ENCODE results near the gene SLIT3.

The SLIT3 gene

GRCh38 chr5:169175733-169176132 is 125.2 kb downstream of the SLIT3 start:
- Histone ChIP-seq H3K4me1 (ENCODE audit: control insufficient read depth, low read length) (no peaks in the 10 kb centered on the region), H3K27ac (ENCODE audit: low read depth, low read length) (no peak overlapping the region), H3K27me3 (ENCODE audit: control insufficient read depth, low read length) (peaks cover 4% of the 10 kb centered on the region; the same call in 1 of the 2 replicates), H4K20me1 (ENCODE audit: control insufficient read depth, insufficient read depth, low read depth, low read length) (no peaks in the 10 kb centered on the region), H3K36me3 (ENCODE audit: control insufficient read depth, low read length) (no peaks in the 10 kb centered on the region), H3K4me3 (ENCODE audit: low read length) (no peak overlapping the region), H3K9me2 (replicated peaks; ENCODE audit: control insufficient read depth, low read length) (no peaks in the 10 kb centered on the region), H3K79me2 (ENCODE audit: control insufficient read depth, low read length) (no peaks in the 10 kb centered on the region), H3K4me2 (ENCODE audit: low read length) (no peak overlapping the region), H3F3A (ENCODE audit: control insufficient read depth, insufficient read depth) (no peaks in the 10 kb centered on the region), H3K9me3 (ENCODE audit: control insufficient read depth, insufficient read depth, low read length) (no peaks in the 10 kb centered on the region)
- TF ChIP-seq EZH2phosphoT487 (IDR thresholded peaks at IDR 0.05; ENCODE audit: borderline replicate concordance, low read length) (no peak), CTCF (IDR thresholded peaks at IDR 0.05; ENCODE audit: low read depth, low read length, poor library complexity, severe bottlenecking) (no peak)

DNA sequence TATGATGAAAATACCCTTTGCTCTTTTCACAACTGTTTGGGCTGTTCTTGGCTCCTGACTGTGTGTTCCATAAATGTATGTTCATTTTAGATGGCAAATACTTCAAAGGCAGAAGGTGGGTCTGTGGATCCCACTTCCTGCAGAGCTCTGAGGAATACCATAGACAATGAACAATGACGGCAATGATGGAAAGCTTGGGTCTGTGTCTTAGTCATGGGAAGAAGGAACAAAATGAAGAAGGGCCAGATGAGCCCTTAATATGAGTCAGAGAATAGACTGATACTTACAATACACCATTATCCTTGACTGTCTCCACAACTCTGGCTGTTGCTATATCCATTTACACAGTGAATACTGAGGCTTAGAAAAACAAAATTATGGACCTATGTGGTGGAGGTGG is 126.0 kb downstream of the SLIT3 start:
- no peak for TF ChIP-seq EZH2phosphoT487 (IDR thresholded peaks at IDR 0.05; ENCODE audit: borderline replicate concordance, low read length)
- no peak for TF ChIP-seq CTCF (IDR thresholded peaks at IDR 0.05; ENCODE audit: low read depth, low read length, poor library complexity, severe bottlenecking)
- peaks cover 4% of the 10 kb centered on the region; the same call in 1 of the 2 replicates for H3K27me3 ChIP-seq (ENCODE audit: control insufficient read depth, low read length)

DNA sequence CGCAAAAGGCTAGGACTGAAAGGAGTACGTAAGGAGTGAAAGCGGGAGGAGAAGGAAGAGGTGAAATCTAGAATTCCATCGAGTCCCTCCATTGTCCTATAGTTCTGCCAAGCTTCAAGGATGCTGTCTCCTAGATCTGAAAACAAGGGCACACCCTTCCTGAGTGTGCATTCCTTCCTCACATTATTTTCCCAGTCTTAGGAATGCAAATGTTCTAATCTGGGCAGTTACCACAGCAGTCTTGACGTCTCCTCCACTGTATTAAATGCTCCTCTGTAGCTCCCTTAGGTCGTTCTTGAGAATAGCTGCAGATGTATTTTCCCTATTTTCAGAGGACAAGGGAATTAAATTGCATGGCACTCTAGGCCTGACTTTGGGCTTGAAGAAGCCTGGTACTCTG is 127.6 kb downstream of the SLIT3 start:
- no peaks in the 10 kb centered on the region for H4K20me1 ChIP-seq (ENCODE audit: control insufficient read depth, insufficient read depth, low read depth, low read length)
- no peaks in the 10 kb centered on the region for H3K36me3 ChIP-seq (ENCODE audit: control insufficient read depth, low read length)
- no peaks in the 10 kb centered on the region for H3F3A ChIP-seq (ENCODE audit: control insufficient read depth, insufficient read depth)
- no peaks in the 10 kb centered on the region for H3K4me1 ChIP-seq (ENCODE audit: control insufficient read depth, low read length)
- H3K4me3 ChIP-seq (ENCODE audit: low read length), result no peak overlapping the region
- no peak overlapping the region for H3K27ac ChIP-seq (ENCODE audit: low read depth, low read length)
- no peak overlapping the region for H3K4me2 ChIP-seq (ENCODE audit: low read length)
- no peaks in the 10 kb centered on the region for H3K27me3 ChIP-seq (ENCODE audit: control insufficient read depth, low read length)
- no peaks in the 10 kb centered on the region for H3K9me2 ChIP-seq (replicated peaks; ENCODE audit: control insufficient read depth, low read length)
- H3K79me2 ChIP-seq (ENCODE audit: control insufficient read depth, low read length), result no peaks in the 10 kb centered on the region
- TF ChIP-seq EZH2phosphoT487 (IDR thresholded peaks at IDR 0.05; ENCODE audit: borderline replicate concordance, low read length) (no peak), CTCF (IDR thresholded peaks at IDR 0.05; ENCODE audit: low read depth, low read length, poor library complexity, severe bottlenecking) (no peak)
- no peaks in the 10 kb centered on the region for H3K9me3 ChIP-seq (ENCODE audit: control insufficient read depth, insufficient read depth, low read length)

More for the DNA sequence above, 126.0 kb downstream of the SLIT3 start:
- no peak overlapping the region for H3K4me2 ChIP-seq (ENCODE audit: low read length)
- H3K4me1 ChIP-seq (ENCODE audit: control insufficient read depth, low read length), result no peaks in the 10 kb centered on the region
- no peaks in the 10 kb centered on the region for H3K9me3 ChIP-seq (ENCODE audit: control insufficient read depth, insufficient read depth, low read length)
- no peak overlapping the region for H3K4me3 ChIP-seq (ENCODE audit: low read length)
- H3K36me3 ChIP-seq (ENCODE audit: control insufficient read depth, low read length), result no peaks in the 10 kb centered on the region
- H4K20me1 ChIP-seq (ENCODE audit: control insufficient read depth, insufficient read depth, low read depth, low read length), result no peaks in the 10 kb centered on the region
- no peaks in the 10 kb centered on the region for H3K9me2 ChIP-seq (replicated peaks; ENCODE audit: control insufficient read depth, low read length)
- no peaks in the 10 kb centered on the region for H3K79me2 ChIP-seq (ENCODE audit: control insufficient read depth, low read length)
- H3K27ac ChIP-seq (ENCODE audit: low read depth, low read length), result no peak overlapping the region
- no peaks in the 10 kb centered on the region for H3F3A ChIP-seq (ENCODE audit: control insufficient read depth, insufficient read depth)

Data from DOHH2 (cell line).